Stimulated activated naive CD8-positive, alpha-beta T cell treated with anti-CD3 and anti-CD28 coated beads, Interleukin-15, amount 100 ng/mL, for 72 hours (primary cell): Measurements from ENCODE around the gene CNDP2.

Experiments used
- ATAC-seq: fragments of 150-1000 bp; cut with Tn5 transposase; 2 replicates; pipeline ENCODE4 v1.10.0; 2021; ENCODE audit warnings: mild to moderate bottlenecking, moderate library complexity
- DNase-seq, 2 donors: peaks; one replicate each; pipeline ENCODE4 v3.0.0; 2021 to 2022
- H3K27ac Mint-ChIP-seq, 2 donors: one replicate each; pipeline ENCODE4 v1.8.0; 2022; ENCODE audit warnings: mild to moderate bottlenecking in 2 of 2, mixed read lengths in 2 of 2, moderate library complexity in 2 of 2
- H3K27me3 Mint-ChIP-seq: one replicate; pipeline ENCODE4 v1.8.0; 2022; ENCODE audit warnings: mixed read lengths
- H3K4me1 Mint-ChIP-seq: one replicate; pipeline ENCODE4 v1.8.0; 2022; ENCODE audit warnings: mild to moderate bottlenecking, mixed read lengths
- H3K4me3 Mint-ChIP-seq, 2 donors: one replicate each; pipeline ENCODE4 v1.8.0; 2022; ENCODE audit warnings: mild to moderate bottlenecking in 2 of 2, mixed read lengths in 2 of 2, moderate library complexity in 1 of 2
- H3K9me3 Mint-ChIP-seq, 2 donors: one replicate each; pipeline ENCODE4 v1.8.0; 2022; ENCODE audit warnings: mixed read lengths in 2 of 2

The CNDP2 gene

DNA sequence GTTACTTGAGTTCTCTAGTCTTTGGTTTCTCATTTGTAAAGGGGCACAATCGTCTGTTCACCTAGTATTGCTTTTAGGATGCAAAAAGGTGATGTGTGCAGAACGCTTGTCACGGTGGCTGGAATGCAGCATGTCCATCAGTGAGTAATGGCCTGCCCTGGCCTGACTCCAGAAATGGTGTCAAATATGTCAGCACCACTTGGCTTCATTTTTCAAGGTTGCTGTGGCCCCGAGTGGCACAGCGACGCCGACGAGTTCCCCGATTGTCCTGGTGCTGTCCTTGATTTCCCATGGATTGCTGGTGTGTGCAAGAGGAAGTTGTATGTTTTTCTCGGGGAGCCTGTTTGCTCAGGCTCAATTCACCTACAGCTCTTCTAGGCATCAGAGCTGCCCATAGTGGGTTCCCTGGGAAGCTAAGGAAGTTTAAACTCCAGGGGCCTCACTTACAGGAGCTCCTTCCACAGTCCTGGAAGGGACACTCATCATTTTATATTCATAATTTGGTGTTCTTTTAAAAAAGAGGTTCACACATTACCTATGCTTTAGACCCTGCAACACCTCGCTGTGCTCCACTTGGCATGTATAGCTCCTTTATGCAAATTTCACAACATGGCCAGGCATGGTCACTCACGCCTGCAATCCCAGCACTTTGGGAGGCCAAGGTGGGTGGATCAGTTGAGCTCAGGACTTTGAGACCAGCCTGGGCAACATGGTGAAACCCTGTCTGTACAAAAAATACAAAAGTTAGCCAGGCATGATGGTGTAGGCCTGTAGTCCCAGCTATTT, 75.9 kb downstream of the CNDP2 start:
- no peaks in the 10 kb centered on the region for H3K4me1 Mint-ChIP-seq
- DNase-seq (no peak), ATAC-seq (no peak)
- peaks cover 18% of the 10 kb centered on the region for H3K27me3 Mint-ChIP-seq
- no peak overlapping the region for H3K27ac Mint-ChIP-seq
- H3K4me3 Mint-ChIP-seq = no peak overlapping the region
- peaks cover 2 to 16% of the 10 kb centered on the region in 2 donors for H3K9me3 Mint-ChIP-seq

GRCh38 chr18:74573053-74573452, 76.9 kb downstream of the CNDP2 start:
- no peak for DNase-seq
- Mint-ChIP-seq H3K4me3 (no peak overlapping the region), H3K27me3 (peaks cover 15% of the 10 kb centered on the region), H3K27ac (no peak overlapping the region), H3K9me3 (peaks cover 0 to 8% of the 10 kb centered on the region in 2 donors), H3K4me1 (no peaks in the 10 kb centered on the region)
- no peak for ATAC-seq
